GM23338 (cell line): ENCODE measurements around the gene FRMD4A.

Experiments
- CREB1 ChIP-seq: fragments of 250-450 bp; sonication (Bioruptor Pico); IDR thresholded peaks from 2 replicates; pipeline ENCODE4 v1.5.0; 2020; ENCODE audit warnings: low read depth, mild to moderate bottlenecking, moderate library complexity
- EZH2 ChIP-seq: fragments of 200-600 bp; sonication (generic); IDR thresholded peaks from one replicate; pipeline ENCODE4 v1.8.0; 2017; ENCODE audit warnings: antibody characterized with exemption, mild to moderate bottlenecking, low read depth; ENCODE audit not compliant: unreplicated experiment
- EZH2phosphoT487 ChIP-seq: fragments of 200-600 bp; sonication (generic); IDR thresholded peaks from one replicate; pipeline ENCODE4 v1.8.1; 2018; ENCODE audit warnings: antibody characterized with exemption; ENCODE audit not compliant: unreplicated experiment
- JUNB ChIP-seq: IDR thresholded peaks from one replicate; pipeline ENCODE4 v1.6.1; 2016; ENCODE audit warnings: antibody characterized with exemption; ENCODE audit not compliant: unreplicated experiment
- POLR2AphosphoS5 ChIP-seq: IDR thresholded peaks from 2 replicates; pipeline ENCODE4 v1.6.1; 2016; ENCODE audit warnings: antibody characterized with exemption, low read depth
- ZNF331 ChIP-seq: fragments of 250-450 bp; sonication (Bioruptor Pico); IDR thresholded peaks from 2 replicates; pipeline ENCODE4 v1.5.0; 2020; ENCODE audit warnings: low read depth, mild to moderate bottlenecking, moderate library complexity
- TF ChIP-seq, protein P1 (sequence below): IDR thresholded peaks from one replicate; pipeline ENCODE4 v1.6.1; 2018; ENCODE audit warnings: antibody characterized with exemption; ENCODE audit not compliant: unreplicated experiment
- TF ChIP-seq, protein P2 (sequence below), 2 experiments: fragments of 200-600 bp in 1 of 2; sonication (generic) in 1 of 2; conservative IDR thresholded peaks; 2 replicates each; pipeline versions ENCODE4 v1.5.1 to v1.6.1; 2016 to 2017; ENCODE audit warnings: antibody characterized with exemption in 2 of 2, low read depth in 2 of 2, mild to moderate bottlenecking in 2 of 2, moderate library complexity in 1 of 2
- TF ChIP-seq, protein P3 (sequence below): IDR thresholded peaks from 2 replicates; pipeline ENCODE4 v1.6.1; 2016; ENCODE audit warnings: antibody characterized with exemption

DNA sequence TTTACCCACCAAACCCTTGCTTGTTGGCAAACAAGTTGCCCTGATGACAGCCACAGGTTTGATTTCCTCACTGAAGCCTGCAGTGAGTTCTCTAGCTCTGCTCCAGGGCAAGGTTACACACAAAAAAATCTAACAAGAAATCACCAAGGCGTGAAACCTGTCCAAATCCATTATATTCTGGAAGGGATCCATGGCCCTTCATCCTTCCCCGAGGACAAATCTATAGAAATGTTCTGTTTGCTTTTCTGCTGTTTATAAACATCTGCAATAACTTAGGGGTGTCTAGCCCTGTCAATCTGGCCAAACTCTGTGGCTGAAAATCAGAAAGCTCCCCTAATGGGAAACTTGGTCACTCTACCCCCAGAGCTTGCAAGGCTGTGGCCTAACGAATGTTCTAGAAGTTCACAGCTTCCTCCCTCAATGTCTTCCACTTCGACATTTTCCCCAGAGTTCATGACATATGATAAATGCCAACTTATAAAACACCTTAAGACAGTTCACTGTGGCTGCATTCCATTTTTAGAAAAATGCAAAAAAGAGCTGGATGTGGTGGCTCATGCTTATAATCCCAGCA, 579.4 kb downstream of the FRMD4A start:
- TF ChIP-seq, protein P1, sequence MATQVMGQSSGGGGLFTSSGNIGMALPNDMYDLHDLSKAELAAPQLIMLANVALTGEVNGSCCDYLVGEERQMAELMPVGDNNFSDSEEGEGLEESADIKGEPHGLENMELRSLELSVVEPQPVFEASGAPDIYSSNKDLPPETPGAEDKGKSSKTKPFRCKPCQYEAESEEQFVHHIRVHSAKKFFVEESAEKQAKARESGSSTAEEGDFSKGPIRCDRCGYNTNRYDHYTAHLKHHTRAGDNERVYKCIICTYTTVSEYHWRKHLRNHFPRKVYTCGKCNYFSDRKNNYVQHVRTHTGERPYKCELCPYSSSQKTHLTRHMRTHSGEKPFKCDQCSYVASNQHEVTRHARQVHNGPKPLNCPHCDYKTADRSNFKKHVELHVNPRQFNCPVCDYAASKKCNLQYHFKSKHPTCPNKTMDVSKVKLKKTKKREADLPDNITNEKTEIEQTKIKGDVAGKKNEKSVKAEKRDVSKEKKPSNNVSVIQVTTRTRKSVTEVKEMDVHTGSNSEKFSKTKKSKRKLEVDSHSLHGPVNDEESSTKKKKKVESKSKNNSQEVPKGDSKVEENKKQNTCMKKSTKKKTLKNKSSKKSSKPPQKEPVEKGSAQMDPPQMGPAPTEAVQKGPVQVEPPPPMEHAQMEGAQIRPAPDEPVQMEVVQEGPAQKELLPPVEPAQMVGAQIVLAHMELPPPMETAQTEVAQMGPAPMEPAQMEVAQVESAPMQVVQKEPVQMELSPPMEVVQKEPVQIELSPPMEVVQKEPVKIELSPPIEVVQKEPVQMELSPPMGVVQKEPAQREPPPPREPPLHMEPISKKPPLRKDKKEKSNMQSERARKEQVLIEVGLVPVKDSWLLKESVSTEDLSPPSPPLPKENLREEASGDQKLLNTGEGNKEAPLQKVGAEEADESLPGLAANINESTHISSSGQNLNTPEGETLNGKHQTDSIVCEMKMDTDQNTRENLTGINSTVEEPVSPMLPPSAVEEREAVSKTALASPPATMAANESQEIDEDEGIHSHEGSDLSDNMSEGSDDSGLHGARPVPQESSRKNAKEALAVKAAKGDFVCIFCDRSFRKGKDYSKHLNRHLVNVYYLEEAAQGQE = no peak
- TF ChIP-seq CREB1 (no peak), JUNB (no peak), POLR2AphosphoS5 (no peak), EZH2 (no peak), EZH2phosphoT487 (no peak), ZNF331 (CRISPR knock-in tag) (no peak)
- TF ChIP-seq, protein P2, sequence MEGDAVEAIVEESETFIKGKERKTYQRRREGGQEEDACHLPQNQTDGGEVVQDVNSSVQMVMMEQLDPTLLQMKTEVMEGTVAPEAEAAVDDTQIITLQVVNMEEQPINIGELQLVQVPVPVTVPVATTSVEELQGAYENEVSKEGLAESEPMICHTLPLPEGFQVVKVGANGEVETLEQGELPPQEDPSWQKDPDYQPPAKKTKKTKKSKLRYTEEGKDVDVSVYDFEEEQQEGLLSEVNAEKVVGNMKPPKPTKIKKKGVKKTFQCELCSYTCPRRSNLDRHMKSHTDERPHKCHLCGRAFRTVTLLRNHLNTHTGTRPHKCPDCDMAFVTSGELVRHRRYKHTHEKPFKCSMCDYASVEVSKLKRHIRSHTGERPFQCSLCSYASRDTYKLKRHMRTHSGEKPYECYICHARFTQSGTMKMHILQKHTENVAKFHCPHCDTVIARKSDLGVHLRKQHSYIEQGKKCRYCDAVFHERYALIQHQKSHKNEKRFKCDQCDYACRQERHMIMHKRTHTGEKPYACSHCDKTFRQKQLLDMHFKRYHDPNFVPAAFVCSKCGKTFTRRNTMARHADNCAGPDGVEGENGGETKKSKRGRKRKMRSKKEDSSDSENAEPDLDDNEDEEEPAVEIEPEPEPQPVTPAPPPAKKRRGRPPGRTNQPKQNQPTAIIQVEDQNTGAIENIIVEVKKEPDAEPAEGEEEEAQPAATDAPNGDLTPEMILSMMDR (conservative IDR thresholded peaks at IDR 0.05; ENCODE audit: low read depth in 2 of 2) = no peak
- TF ChIP-seq, protein P3, sequence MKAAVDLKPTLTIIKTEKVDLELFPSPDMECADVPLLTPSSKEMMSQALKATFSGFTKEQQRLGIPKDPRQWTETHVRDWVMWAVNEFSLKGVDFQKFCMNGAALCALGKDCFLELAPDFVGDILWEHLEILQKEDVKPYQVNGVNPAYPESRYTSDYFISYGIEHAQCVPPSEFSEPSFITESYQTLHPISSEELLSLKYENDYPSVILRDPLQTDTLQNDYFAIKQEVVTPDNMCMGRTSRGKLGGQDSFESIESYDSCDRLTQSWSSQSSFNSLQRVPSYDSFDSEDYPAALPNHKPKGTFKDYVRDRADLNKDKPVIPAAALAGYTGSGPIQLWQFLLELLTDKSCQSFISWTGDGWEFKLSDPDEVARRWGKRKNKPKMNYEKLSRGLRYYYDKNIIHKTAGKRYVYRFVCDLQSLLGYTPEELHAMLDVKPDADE = no peak
